Epithelial cell of proximal tubule (primary cell): Measurements from ENCODE around the gene RFXANK. TPM values are rescaled to one million over a fixed set of nuclear protein-coding genes. Genes with fewer than 3 reads are reported as not detected.

Source experiments
- DNase-seq: peaks from one replicate; pipeline ENCODE4 v3.0.0-alpha.2; 2011; ENCODE audit warnings: low read depth
- H3K4me3 ChIP-seq: 2 replicates; pipeline ENCODE4 v1.5.1; 2011; ENCODE audit warnings: low read depth, mild to moderate bottlenecking, low read length
- total RNA-seq: library from RNA; depleted of rRNA; stranded (reverse); fragments of >200 nt; gene quantifications from 2 replicates; pipeline ENCODE4 v1.2.3, GENCODE V29; 2015
- TF ChIP-seq, protein P1 (sequence below): conservative IDR thresholded peaks from 2 replicates; pipeline ENCODE4 v1.5.1; 2012; ENCODE audit warnings: low read depth, mild to moderate bottlenecking, low read length

RFXANK gene
- total RNA-seq, 1 donor from 2014 or later, result 95.8 TPM

DNA sequence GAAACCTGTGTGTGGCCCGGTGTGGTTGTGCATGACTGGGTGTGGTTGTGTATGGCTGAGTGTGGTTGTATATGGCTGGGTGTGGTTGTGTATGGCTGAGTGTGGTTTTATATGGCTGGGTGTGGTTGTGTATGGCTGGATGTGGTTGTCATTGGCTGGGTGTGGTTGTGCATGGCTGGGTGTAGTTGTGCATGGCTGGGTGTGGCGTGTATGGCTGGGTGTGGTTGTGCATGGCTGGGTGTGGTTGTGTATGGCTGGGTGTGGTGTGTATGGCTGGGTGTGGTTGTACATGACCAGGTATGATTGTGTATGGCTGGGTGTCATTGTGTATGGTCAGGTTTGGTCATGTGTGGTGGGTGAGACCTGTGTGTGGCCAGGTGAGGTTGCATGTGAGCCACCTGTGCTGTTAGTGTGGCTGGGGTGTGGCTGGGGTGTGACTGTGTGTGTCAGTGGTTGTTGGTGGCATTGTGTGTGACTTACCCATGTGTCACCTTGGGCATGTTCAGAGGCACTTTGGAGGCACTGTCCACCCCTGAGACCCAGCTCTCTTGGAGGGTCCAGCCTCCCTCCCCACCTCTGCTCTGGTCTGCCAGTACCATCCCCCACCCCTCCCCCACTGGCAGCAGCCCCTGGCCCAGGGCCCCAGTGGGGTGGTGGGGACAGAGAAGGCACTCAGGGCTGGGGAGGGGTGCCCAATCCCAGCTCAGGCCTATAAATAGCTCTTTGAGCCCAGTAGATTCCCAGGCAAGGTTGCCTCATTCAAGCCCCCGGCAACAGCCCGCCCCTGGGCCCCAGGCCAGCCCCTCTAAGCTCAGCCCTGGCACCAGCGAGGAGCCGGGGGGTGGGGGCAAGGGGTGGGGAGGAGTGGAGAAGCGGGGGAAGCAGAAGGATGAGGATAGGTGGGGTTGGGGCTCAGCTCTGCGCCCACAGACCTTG is 15.8 kb downstream of the RFXANK start:
- H3K4me3 ChIP-seq, result no peak overlapping the region
- TF ChIP-seq, protein P1, sequence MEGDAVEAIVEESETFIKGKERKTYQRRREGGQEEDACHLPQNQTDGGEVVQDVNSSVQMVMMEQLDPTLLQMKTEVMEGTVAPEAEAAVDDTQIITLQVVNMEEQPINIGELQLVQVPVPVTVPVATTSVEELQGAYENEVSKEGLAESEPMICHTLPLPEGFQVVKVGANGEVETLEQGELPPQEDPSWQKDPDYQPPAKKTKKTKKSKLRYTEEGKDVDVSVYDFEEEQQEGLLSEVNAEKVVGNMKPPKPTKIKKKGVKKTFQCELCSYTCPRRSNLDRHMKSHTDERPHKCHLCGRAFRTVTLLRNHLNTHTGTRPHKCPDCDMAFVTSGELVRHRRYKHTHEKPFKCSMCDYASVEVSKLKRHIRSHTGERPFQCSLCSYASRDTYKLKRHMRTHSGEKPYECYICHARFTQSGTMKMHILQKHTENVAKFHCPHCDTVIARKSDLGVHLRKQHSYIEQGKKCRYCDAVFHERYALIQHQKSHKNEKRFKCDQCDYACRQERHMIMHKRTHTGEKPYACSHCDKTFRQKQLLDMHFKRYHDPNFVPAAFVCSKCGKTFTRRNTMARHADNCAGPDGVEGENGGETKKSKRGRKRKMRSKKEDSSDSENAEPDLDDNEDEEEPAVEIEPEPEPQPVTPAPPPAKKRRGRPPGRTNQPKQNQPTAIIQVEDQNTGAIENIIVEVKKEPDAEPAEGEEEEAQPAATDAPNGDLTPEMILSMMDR, result no peak
- no peak for DNase-seq

DNA sequence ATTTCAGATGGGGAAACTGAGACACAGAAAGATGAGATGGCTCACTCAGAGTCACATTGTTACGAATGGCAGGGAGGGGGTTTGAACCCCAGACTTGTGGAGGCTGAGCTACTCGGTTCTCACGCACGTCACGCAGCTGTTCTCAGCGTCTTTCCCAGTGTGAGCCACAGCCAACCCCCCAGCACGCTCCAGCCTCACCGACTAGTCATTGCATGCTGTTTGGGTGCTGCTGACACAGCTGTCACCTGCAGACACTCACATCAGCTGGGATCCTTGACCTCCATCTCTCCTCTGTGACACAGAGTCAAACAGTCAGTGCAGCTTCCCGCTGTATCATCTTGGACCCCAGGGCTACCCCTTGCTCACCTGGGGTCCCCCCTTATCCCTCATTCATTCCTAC is 17.3 kb downstream of the RFXANK start:
- H3K4me3 ChIP-seq, result no peak overlapping the region
- TF ChIP-seq, protein P1, result no peak
- no peak for DNase-seq

DNA sequence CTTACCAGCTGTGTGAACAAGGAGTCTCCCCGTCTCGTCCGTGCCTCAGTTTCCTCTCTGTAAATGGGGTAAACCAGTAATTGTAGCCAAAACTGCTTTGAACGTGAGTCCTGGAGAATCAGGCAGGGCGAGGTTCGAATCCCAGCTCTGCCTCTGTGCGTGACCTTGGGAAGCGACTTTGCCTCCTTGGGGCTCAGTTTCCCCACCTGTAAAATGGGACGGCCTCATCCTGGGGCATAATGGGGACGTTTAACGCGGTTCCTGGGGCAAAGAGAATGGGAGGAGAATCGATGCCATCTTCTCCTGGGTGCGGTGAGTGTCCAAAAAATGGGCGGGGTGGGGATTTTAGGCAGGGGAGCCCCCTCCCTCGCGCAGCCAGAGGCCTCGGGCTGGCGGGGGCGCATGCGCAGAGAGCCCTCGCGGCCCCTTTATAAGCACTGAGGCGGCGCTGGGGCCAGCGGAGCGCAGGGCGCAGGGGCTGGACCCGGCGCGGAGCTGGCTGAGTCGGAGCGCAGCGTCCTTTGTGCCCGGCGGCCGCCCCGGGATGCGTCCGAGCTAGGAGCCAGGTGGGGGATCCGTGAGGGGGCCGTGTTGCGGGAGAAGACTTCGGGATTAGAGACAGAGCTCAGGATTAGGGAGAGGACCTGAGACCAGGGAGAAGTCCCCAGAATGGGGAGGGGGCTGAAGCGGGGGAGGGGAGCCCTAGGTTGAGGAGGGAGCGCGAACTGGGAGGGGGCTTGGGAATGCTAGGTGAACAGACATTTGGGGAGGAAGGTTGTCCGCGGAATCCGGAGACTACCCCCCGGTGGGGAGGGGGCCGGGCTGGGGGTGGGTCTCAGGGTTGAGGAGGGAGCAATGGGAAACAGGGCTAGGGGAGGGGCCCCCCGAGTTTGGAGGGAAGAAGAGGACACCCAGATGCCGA is 19.7 kb downstream of the RFXANK start, which contains the start of gene NCAN:
NCAN (plus strand) TSS at position 460 of the 922 bp plus-strand sequence. CDS start 4,996 bp downstream, outside the sequence.
- H3K4me3 ChIP-seq, result no peak within 1 kb of the TSS
- DNase-seq, result no peak
- TF ChIP-seq, protein P1, result no peak

DNA sequence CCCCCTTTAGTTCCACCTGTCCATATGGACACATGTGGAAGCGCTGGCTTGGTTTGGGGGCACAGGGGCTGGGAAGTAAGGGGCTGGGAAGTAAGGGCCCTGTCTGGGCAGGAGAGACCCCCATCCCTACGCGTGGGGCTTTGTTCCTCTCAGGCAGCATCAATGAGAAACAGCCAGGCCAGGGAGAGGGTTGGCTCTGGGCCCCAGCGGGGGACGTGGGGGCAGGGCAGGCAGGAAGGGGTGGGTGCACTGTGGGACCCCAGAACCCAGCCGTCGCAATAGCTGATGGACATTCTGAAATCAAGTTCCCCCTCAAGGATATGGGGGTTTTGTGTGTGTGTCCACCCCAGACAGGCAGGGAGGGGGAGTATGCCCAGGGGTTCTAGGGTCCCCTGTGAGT is 20.9 kb downstream of the RFXANK start:
- TF ChIP-seq, protein P1, result no peak
- no peak for DNase-seq
- H3K4me3 ChIP-seq, result no peak overlapping the region

DNA sequence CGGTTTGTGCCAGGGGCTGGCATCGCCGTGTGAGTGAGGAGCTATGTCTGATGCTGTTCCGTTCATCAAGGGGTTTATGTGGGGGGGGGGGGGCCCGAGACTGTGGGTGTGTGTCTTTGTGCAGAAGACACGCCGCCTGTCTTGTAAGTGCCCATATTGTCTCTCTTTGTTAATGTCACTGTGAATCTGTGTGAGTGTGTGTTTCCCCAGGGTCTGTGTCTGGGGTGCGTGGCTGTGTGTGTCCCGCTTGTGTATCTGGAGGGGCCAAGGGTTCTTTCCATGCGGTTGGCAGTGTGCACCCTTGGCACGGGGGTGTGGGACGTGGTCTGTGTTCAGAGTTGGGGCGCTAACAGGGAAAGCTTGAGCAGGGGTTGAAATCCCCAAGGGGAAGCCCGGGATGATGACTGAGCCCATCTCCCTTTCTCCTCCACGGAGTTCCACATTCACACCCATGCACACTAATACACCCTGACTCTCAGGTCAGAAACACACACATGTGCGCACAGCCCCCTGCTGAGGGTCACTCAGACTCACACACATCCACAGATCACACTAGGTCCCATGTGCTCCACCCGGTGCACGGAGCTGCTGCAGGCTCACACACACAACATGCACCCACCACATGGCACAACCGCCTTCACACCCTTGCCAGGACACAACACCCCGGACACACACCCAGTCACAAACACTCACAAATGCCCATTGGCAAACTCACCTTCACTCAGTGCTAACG is 21.5 kb downstream of the RFXANK start:
- H3K4me3 ChIP-seq, result no peak overlapping the region
- TF ChIP-seq, protein P1, result no peak
- no peak for DNase-seq

DNA sequence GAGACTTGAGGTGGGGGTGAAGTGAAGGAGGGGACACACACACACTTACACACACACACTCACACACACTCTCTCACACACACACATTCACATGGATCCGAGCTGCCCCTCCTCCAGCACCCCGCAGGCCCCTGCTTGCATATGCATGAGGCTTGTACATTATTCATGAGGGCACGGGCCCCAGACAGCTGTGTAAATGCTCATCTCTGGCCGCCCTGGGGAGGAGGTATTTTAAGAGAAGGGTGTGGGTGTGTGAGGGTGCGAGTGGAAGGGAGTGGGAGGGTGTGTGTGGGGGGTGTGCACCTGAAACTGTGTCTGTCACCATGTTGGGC is 22.1 kb downstream of the RFXANK start:
- H3K4me3 ChIP-seq, result no peak overlapping the region
- TF ChIP-seq, protein P1, result no peak
- DNase-seq, result no peak
